Fibroblast of lung (primary cell): Measurements from ENCODE around the gene SGCE. TPM values are rescaled to one million over a fixed set of nuclear protein-coding genes. Genes with fewer than 3 reads are reported as not detected.

Experiments used
- DNase-seq, 2 donors: peaks; one replicate each; pipeline versions ENCODE4 v3.0.0 to v3.0.0-alpha.2; 2010; ENCODE audit warnings: low read depth in 2 of 2
- H2AFZ ChIP-seq: 2 replicates; pipeline ENCODE4 v1.5.1; 2012; ENCODE audit warnings: low read length, control low read depth, inconsistent platforms
- H3K27ac ChIP-seq: 2 replicates; pipeline ENCODE4 v1.5.1; 2011; ENCODE audit warnings: low read length, control low read depth; ENCODE audit not compliant: insufficient read depth
- H3K27me3 ChIP-seq: 2 replicates; pipeline ENCODE4 v1.5.1; 2011; ENCODE audit warnings: mild to moderate bottlenecking, low read length; ENCODE audit not compliant: control insufficient read depth, insufficient read depth
- H3K36me3 ChIP-seq: 2 replicates; pipeline ENCODE4 v1.5.1; 2011; ENCODE audit warnings: low read length; ENCODE audit not compliant: control insufficient read depth, insufficient read depth
- H3K4me1 ChIP-seq: 2 replicates; pipeline ENCODE4 v1.5.1; 2011; ENCODE audit warnings: low read length; ENCODE audit not compliant: control insufficient read depth, insufficient read depth; ENCODE audit errors: extremely low read depth
- H3K4me2 ChIP-seq: 2 replicates; pipeline ENCODE4 v1.5.1; 2011; ENCODE audit warnings: low read length, control low read depth; ENCODE audit not compliant: insufficient read depth; ENCODE audit errors: extremely low read depth
- H3K4me3 ChIP-seq, 4 experiments: fragments of 200-600 bp in 1 of 4; sonication (generic) in 1 of 4; replicated peaks in 1 of 4; 2 replicates each; pipeline ENCODE4 v1.5.1; 2011 to 2016; ENCODE audit warnings: low read length in 4 of 4, low read depth in 3 of 4, mild to moderate bottlenecking in 3 of 4, control low read depth in 2 of 4, inconsistent platforms in 1 of 4, mixed read lengths in 1 of 4; ENCODE audit not compliant: insufficient read depth in 1 of 4; ENCODE audit errors: control extremely low read depth in 1 of 4
- H3K79me2 ChIP-seq: 2 replicates; pipeline ENCODE4 v1.5.1; 2012; ENCODE audit warnings: mild to moderate bottlenecking, low read length, inconsistent platforms; ENCODE audit not compliant: control insufficient read depth, insufficient read depth
- H3K9ac ChIP-seq: 2 replicates; pipeline ENCODE4 v1.5.1; 2011; ENCODE audit warnings: mild to moderate bottlenecking, low read length, control low read depth; ENCODE audit not compliant: insufficient read depth
- H3K9me3 ChIP-seq: 2 replicates; pipeline ENCODE4 v1.5.1; 2012; ENCODE audit warnings: low read depth, low read length; ENCODE audit not compliant: control insufficient read depth, insufficient read depth
- H4K20me1 ChIP-seq: 2 replicates; pipeline ENCODE4 v1.5.1; 2011; ENCODE audit warnings: low read length; ENCODE audit not compliant: control insufficient read depth, insufficient read depth; ENCODE audit errors: extremely low read depth
- CTCF ChIP-seq, 2 donors: IDR thresholded peaks in 1 of 2; conservative IDR thresholded peaks in 1 of 2; 1 replicate in 1 of 2; 2 replicates in 1 of 2; pipeline ENCODE4 v1.5.1; 2011 to 2012; ENCODE audit warnings: low read length in 2 of 2, control low read depth in 1 of 2, inconsistent platforms in 1 of 2, low read depth in 1 of 2, mild to moderate bottlenecking in 1 of 2
- EZH2 ChIP-seq: IDR thresholded peaks from 2 replicates; pipeline ENCODE4 v1.5.1; 2012; ENCODE audit warnings: low read length, control low read depth, mild to moderate bottlenecking; ENCODE audit errors: missing control alignments
- polyA plus RNA-seq, 2 donors: library from polyadenylated mRNA; depleted of rRNA in 1 of 2; stranded (reverse) in 1 of 2; unstranded in 1 of 2; fragments of >200 nt; gene quantifications; 2 replicates each; pipeline ENCODE4 v1.2.1, GENCODE V29; 2011 to 2012; ENCODE audit warnings: missing spikeins in 1 of 2
- total RNA-seq: library from RNA; depleted of rRNA; stranded (reverse); fragments of >200 nt; gene quantifications from 2 replicates; pipeline ENCODE4 v1.2.1, GENCODE V29; 2014

The SGCE gene
- total and polyA plus RNA-seq, 2 donors (not counting 1 experiment from before 2014, with no cell fraction given) = 106 to 184 TPM

GRCh38 chr7:94567396-94567795 lies 88.5 kb downstream of the SGCE start:
- Histone ChIP-seq H3K4me3 (no peak overlapping the region), H2AFZ (no peak overlapping the region), H3K79me2 (no peaks in the 10 kb centered on the region), H3K4me2 (no peak overlapping the region), H3K9ac (no peak overlapping the region), H3K27ac (no peak overlapping the region), H4K20me1 (no peaks in the 10 kb centered on the region), H3K27me3 (no peaks in the 10 kb centered on the region), H3K4me1 (no peaks in the 10 kb centered on the region), H3K9me3 (no peaks in the 10 kb centered on the region), H3K36me3 (no peaks in the 10 kb centered on the region)
- no peak for TF ChIP-seq EZH2
- no peak for TF ChIP-seq CTCF (conservative IDR thresholded peaks at IDR 0.05 in 1 of 2, IDR thresholded peaks at IDR 0.05 in 1 of 2; ENCODE audit: low read depth in 1 of 2, low read length in 2 of 2)
- DNase-seq = peak in 1 of 2 donors; percentile 16

- Histone ChIP-seq H3K9me3 (no peaks in the 10 kb centered on the region), H3K27ac (no peak overlapping the region), H3K4me3 (no peak overlapping the region), H3K9ac (no peak overlapping the region), H3K79me2 (no peaks in the 10 kb centered on the region), H3K36me3 (no peaks in the 10 kb centered on the region), H3K4me2 (no peak overlapping the region), H3K4me1 (peaks cover 2% of the 10 kb centered on the region), H3K27me3 (no peaks in the 10 kb centered on the region), H4K20me1 (no peaks in the 10 kb centered on the region), H2AFZ (no peak overlapping the region)
- TF ChIP-seq CTCF (conservative IDR thresholded peaks at IDR 0.05 in 1 of 2, IDR thresholded peaks at IDR 0.05 in 1 of 2; ENCODE audit: low read depth in 1 of 2, low read length in 2 of 2) (no peak), EZH2 (no peak)
- no peak for DNase-seq
These were observed 90.6 kb downstream of the SGCE start for GRCh38 chr7:94565247-94565894.

- H3K4me2 ChIP-seq = no peak overlapping the region
- peaks cover 2% of the 10 kb centered on the region for H3K4me1 ChIP-seq
These were observed 93.4 kb downstream of the SGCE start for GRCh38 chr7:94562525-94562924.

More at GRCh38 chr7:94562525-94562924, 93.4 kb downstream of the SGCE start:
- H3K9me3 ChIP-seq = no peaks in the 10 kb centered on the region
- no peaks in the 10 kb centered on the region for H4K20me1 ChIP-seq
- H3K79me2 ChIP-seq = no peaks in the 10 kb centered on the region
- TF ChIP-seq EZH2 (no peak), CTCF (conservative IDR thresholded peaks at IDR 0.05 in 1 of 2, IDR thresholded peaks at IDR 0.05 in 1 of 2; ENCODE audit: low read depth in 1 of 2, low read length in 2 of 2) (no peak)
- no peak for DNase-seq
- H2AFZ ChIP-seq = no peak overlapping the region
- no peak overlapping the region for H3K4me3 ChIP-seq
- no peak overlapping the region for H3K9ac ChIP-seq
- no peaks in the 10 kb centered on the region for H3K36me3 ChIP-seq
- no peaks in the 10 kb centered on the region for H3K27me3 ChIP-seq
- no peak overlapping the region for H3K27ac ChIP-seq
